Keratinocyte (primary cell): ENCODE results near the gene RBM6. TPM values are rescaled to one million over a fixed set of nuclear protein-coding genes. Genes with fewer than 3 reads are reported as not detected.

ENCODE experiments used
- DNase-seq: peaks from one replicate; pipeline ENCODE4 v3.0.0-alpha.2; 2011; ENCODE audit warnings: low read depth, missing footprints, low spot score
- FAIRE-seq: peaks from 2 replicates; lab custom pipeline; 2011; peaks lifted over from hg19 to GRCh38; lab: Jason Lieb, UNC
- H2AFZ ChIP-seq: 2 replicates; pipeline ENCODE4 v1.6.0; 2012; ENCODE audit warnings: low read length, control low read depth, inconsistent platforms; ENCODE audit not compliant: control insufficient read depth
- H3K27ac ChIP-seq: 2 replicates; pipeline ENCODE4 v1.5.1; 2011; ENCODE audit warnings: low read length; ENCODE audit not compliant: control insufficient read depth, insufficient read depth
- H3K27me3 ChIP-seq: 3 replicates; pipeline ENCODE4 v1.6.0; 2011; ENCODE audit warnings: low read length; ENCODE audit not compliant: control insufficient read depth, insufficient read depth; ENCODE audit errors: extremely low read depth
- H3K36me3 ChIP-seq, 2 experiments: 2 replicates in 1 of 2; 3 replicates in 1 of 2; pipeline ENCODE4 v1.5.1; 2011; ENCODE audit warnings: low read length in 2 of 2, mild to moderate bottlenecking in 1 of 2; ENCODE audit not compliant: control insufficient read depth in 2 of 2, insufficient read depth in 2 of 2; ENCODE audit errors: extremely low read depth in 1 of 2
- H3K4me1 ChIP-seq: 3 replicates; pipeline ENCODE4 v1.5.1; 2011; ENCODE audit warnings: low read length; ENCODE audit not compliant: control insufficient read depth, insufficient read depth; ENCODE audit errors: extremely low read depth
- H3K4me2 ChIP-seq: 3 replicates; pipeline ENCODE4 v1.6.0; 2011; ENCODE audit warnings: low read depth, low read length; ENCODE audit not compliant: control insufficient read depth, insufficient read depth; ENCODE audit errors: extremely low read depth
- H3K4me3 ChIP-seq, 3 experiments: fragments of 200-600 bp in 1 of 3; sonication (generic) in 1 of 3; 2 replicates in 2 of 3; 3 replicates in 1 of 3; pipeline ENCODE4 v1.5.1; 2011 to 2016; ENCODE audit warnings: low read length in 3 of 3, mild to moderate bottlenecking in 3 of 3, control low read depth in 2 of 3, inconsistent platforms in 1 of 3, low read depth in 1 of 3, mixed read lengths in 1 of 3, mixed run types in 1 of 3, moderate library complexity in 1 of 3; ENCODE audit not compliant: control insufficient read depth in 2 of 3, insufficient read depth in 2 of 3; ENCODE audit errors: extremely low read depth in 1 of 3
- H3K79me2 ChIP-seq: 2 replicates; pipeline ENCODE4 v1.6.0; 2012; ENCODE audit warnings: low read length; ENCODE audit not compliant: control insufficient read depth, insufficient read depth
- H3K9ac ChIP-seq: 3 replicates; pipeline ENCODE4 v1.6.0; 2011; ENCODE audit warnings: low read length; ENCODE audit not compliant: control insufficient read depth, insufficient read depth; ENCODE audit errors: extremely low read depth
- H3K9me1 ChIP-seq: 3 replicates; pipeline ENCODE4 v1.6.0; 2011; ENCODE audit warnings: low read length; ENCODE audit not compliant: control insufficient read depth, insufficient read depth; ENCODE audit errors: extremely low read depth
- H3K9me3 ChIP-seq: 2 replicates; pipeline ENCODE4 v1.5.1; 2012; ENCODE audit warnings: low read depth, low read length; ENCODE audit not compliant: control insufficient read depth
- H4K20me1 ChIP-seq: 3 replicates; pipeline ENCODE4 v1.6.0; 2011; ENCODE audit warnings: low read length; ENCODE audit not compliant: control insufficient read depth, insufficient read depth; ENCODE audit errors: extremely low read depth
- CTCF ChIP-seq, 3 experiments: IDR thresholded peaks in 1 of 3; conservative IDR thresholded peaks in 1 of 3; optimal IDR thresholded peaks in 1 of 3; 2 replicates in 2 of 3; 3 replicates in 1 of 3; pipeline versions ENCODE3 to v1.5.1; 2011; ENCODE audit warnings: low read length in 3 of 3, mild to moderate bottlenecking in 3 of 3, moderate library complexity in 2 of 3, control low read depth in 1 of 3, inconsistent platforms in 1 of 3; ENCODE audit not compliant: insufficient read depth in 2 of 3; ENCODE audit errors: extremely low read depth in 1 of 3
- EZH2 ChIP-seq: IDR thresholded peaks from one replicate; pipeline ENCODE4 v1.6.1; 2012; ENCODE audit warnings: inconsistent platforms, mild to moderate bottlenecking, low read length, moderate library complexity
- dilution Hi-C: fragments of 300-500 bp; cut with MboI; formaldehyde crosslinking; loops from one replicate; pipeline ENCODE4 v1.7.0; 2020; ENCODE audit warnings: low sequenced_read_pairs; ENCODE audit not compliant: extremely low pct_ligation_motif_present
- polyA plus RNA-seq, 5 experiments: library from polyadenylated mRNA; depleted of rRNA in 3 of 5; stranded (reverse) in 3 of 5; stranded (forward) in 1 of 5; unstranded in 1 of 5; fragments of >200 nt; gene quantifications; 1 replicate in 1 of 5; 2 replicates in 3 of 5; 3 replicates in 1 of 5; pipeline versions ENCODE4 v1.2.1 to v1.2.3, GENCODE V29; 2011 to 2012; ENCODE audit warnings: missing spikeins in 2 of 5, low read depth in 1 of 5, low replicate concordance in 1 of 5

The RBM6 gene
- polyA plus RNA-seq, 1 donor (not counting 4 experiments of a cell fraction or from before 2014, with no cell fraction given) = 43.2 TPM

DNA sequence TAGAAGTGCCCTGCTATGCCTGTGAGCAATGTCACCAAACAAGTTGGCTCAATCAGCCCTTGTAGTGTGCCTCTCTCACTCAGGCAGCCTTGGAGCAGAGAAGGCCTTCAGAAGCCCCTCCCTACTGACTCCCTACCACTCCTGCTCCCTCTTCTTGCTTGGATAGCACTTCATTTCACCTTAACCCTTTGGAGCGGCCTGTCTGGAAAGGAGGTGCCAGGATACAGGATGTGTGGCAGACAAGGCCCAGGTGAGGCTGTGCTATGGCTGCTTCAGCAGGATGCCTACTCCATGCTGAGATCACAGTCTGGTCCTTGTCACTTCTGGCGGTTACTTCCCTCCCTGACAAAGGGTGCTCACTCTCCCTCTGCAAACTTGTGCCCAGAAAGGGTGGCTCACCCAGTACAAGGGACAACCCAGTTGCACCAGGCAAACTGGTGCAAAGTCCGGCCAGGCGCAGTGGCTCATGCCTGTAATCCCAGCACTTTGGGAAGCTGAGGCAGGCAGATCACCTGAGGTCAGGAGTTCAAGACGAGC is 11.4 kb upstream of the RBM6 start:
- peak overlapping the region; percentile 66 for H3K4me2 ChIP-seq
- DNase-seq = no peak
- H3K4me3 ChIP-seq = peak overlapping the region in 2 of 3 experiments; percentile 34 to 95
- H3K79me2 ChIP-seq = peaks cover 21% of the 10 kb centered on the region
- H3K27ac ChIP-seq = no peak overlapping the region
- no peak overlapping the region for H2AFZ ChIP-seq
- peaks cover 0 to 4% of the 10 kb centered on the region in 2 experiments for H3K36me3 ChIP-seq
- no peaks in the 10 kb centered on the region for H3K27me3 ChIP-seq
- TF ChIP-seq CTCF (optimal IDR thresholded peaks at IDR 0.05 in 1 of 3, IDR thresholded peaks at IDR 0.05 in 1 of 3, conservative IDR thresholded peaks at IDR 0.05 in 1 of 3; ENCODE audit: extremely low read depth in 1 of 3, insufficient read depth in 2 of 3, low read length in 3 of 3) (no peak), EZH2 (no peak)
- no peaks in the 10 kb centered on the region for H3K9me3 ChIP-seq
- dilution Hi-C loops = no loop called here
- peaks cover 3% of the 10 kb centered on the region for H3K9me1 ChIP-seq
- no peak for FAIRE-seq
- no peak overlapping the region for H3K9ac ChIP-seq
- H3K4me1 ChIP-seq = peaks cover 26% of the 10 kb centered on the region
- H4K20me1 ChIP-seq = no peaks in the 10 kb centered on the region

DNA sequence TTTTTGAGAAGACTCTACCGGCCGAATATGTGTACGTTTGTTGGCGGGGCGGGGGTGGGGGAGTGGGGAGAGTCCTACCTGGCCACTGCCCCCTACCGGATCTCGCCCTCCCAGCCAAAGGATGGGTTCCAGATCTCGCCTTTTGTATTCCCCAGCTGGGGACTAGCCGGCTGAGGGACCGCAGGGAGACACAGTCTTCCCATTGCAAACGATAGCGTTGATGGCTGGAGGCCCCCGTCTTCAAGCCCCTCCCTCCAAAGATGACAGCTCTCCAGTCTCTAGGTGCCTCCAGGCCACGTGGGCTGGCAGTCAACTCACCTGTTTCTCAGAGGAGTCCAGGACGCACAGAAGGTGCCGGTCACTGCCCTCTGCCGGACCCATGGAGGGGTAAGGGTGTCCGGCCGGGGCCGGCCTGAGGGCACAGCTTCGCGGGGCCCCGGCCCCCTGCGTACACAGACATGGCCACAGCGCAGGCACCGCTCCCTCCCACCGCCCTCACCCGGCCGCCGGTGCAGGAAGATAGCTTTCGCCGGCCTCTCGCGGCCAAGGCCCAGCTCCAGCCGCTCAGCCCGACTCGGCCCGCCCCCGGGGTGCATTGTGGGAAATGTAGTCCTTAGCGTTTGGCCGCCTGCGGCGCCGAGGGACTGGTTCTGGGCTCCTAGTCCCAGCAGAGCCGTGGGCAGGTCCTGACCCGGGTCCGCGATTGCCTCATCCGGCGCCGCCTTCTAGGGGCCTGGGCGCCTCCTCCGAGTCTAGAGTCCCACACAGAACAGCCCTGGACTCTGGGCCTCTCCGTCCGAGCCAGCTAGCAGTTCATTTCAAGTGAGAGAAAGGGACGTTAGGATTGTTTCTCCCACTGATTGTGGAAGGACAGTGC is 10.4 kb upstream of the RBM6 start, which contains the start of gene MON1A:
TSS of gene MON1A (minus strand) at position 521 of the 877 bp plus-strand sequence. CDS start 16,465 bp downstream, outside the sequence.
- Histone ChIP-seq H3K4me1 (peaks cover 21% of the 10 kb centered on the region), H3K9me3 (no peaks in the 10 kb centered on the region), H3K9ac (peak within 1 kb of the TSS; percentile 75), H3K27ac (peak within 1 kb of the TSS; percentile 37), H2AFZ (peak within 1 kb of the TSS; percentile 95), H3K4me2 (peak within 1 kb of the TSS; percentile 66), H3K4me3 (peak within 1 kb of the TSS; percentile 71 to 95 (median 91)), H4K20me1 (no peaks in the 10 kb centered on the region), H3K9me1 (peaks cover 3% of the 10 kb centered on the region), H3K79me2 (peaks cover 17% of the 10 kb centered on the region), H3K27me3 (no peaks in the 10 kb centered on the region), H3K36me3 (peaks cover 0 to 4% of the 10 kb centered on the region in 2 experiments)
- dilution Hi-C loops = no loop called here
- peak; percentile 71 for DNase-seq
- FAIRE-seq = no peak
- no peak for TF ChIP-seq EZH2
- peak; percentile 35 to 60 (median 49) for TF ChIP-seq CTCF (optimal IDR thresholded peaks at IDR 0.05 in 1 of 3, IDR thresholded peaks at IDR 0.05 in 1 of 3, conservative IDR thresholded peaks at IDR 0.05 in 1 of 3; ENCODE audit: extremely low read depth in 1 of 3, insufficient read depth in 2 of 3, low read length in 3 of 3)
